HG02938 (cell line): ENCODE measurements around the gene ACAP3.

ENCODE experiments used
- ATAC-seq: cut with Tn5 transposase; IDR thresholded peaks from one replicate; pipeline ENCODE4 v1.9.1; 2021; ENCODE audit warnings: mild to moderate bottlenecking, moderate library complexity; ENCODE audit not compliant: unreplicated experiment

ACAP3 gene

DNA sequence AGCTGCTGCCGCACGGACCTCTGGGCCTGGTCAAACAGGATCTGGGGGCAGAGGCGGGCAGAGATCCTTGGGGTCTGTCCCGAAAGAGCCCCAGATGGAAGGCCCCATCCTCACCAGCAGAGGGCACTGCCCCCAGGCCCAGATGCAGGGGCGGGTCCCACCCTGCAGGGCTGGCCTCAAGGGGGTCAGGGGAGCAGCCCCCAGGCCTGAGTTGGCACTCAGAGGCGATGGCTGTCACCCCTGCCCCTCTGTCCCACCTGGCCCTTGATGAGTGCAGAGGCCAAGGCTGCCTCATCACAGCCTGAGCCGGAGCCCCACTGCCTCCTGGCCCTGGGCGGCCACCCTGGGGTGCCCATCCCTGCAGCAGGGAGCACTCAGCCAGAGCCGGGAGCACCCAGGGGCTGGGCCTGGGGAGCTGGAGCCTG lies 5.7 kb downstream of the ACAP3 start:
- ATAC-seq = no peak

DNA sequence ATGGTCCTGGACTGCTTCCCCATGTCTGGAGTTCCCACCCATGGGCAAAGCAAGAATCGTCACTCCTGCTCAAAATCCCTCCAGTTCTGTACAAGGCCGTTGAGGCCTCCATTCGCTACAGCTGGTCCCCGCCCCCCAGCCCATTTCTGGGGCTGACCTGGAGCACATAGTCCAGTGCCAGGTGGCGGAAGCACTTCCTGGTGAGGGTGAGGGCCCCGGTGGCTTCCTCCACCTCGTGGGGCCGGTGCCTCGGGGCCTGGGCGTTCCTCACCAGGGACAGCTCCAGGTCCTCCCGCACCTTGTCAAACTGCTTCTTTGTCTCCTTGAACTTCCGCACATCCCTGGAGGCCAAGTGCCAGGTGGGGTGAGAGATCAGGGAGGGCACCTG lies 7.4 kb downstream of the ACAP3 start:
- ATAC-seq = no peak

DNA sequence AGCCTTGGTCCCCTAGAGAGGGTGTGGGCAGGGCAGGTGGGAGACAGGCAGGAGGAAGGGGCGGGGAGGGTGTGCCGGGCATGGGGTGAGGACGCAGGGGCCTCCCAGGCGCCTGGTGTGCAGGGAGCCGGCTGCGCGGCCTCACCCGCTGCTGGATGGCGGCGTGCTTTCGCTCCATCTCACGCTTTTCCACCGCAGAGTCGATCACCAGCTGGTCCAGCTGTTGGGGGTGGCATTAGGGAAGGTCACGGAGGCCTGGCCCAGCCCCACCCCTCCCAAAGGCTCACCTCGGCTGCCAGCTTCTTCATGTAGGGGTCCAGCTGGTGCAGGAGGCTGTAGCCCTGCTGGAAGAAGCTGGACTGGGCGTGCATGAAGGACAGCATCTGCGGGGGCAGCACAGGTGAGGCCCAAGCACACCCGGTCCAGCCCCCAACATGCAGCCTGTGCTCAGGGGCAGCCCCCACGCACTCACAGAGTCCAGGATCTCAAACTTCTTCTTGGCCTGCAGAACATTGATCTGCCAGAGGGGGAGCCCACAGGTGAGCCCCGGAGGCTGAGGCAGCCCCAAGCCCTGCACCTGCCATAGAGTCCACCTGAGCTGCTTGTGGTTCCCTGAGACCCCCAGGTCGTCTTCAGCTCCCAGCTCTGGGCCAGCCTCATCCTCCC lies 7.9 kb downstream of the ACAP3 start:
- ATAC-seq = no peak

DNA sequence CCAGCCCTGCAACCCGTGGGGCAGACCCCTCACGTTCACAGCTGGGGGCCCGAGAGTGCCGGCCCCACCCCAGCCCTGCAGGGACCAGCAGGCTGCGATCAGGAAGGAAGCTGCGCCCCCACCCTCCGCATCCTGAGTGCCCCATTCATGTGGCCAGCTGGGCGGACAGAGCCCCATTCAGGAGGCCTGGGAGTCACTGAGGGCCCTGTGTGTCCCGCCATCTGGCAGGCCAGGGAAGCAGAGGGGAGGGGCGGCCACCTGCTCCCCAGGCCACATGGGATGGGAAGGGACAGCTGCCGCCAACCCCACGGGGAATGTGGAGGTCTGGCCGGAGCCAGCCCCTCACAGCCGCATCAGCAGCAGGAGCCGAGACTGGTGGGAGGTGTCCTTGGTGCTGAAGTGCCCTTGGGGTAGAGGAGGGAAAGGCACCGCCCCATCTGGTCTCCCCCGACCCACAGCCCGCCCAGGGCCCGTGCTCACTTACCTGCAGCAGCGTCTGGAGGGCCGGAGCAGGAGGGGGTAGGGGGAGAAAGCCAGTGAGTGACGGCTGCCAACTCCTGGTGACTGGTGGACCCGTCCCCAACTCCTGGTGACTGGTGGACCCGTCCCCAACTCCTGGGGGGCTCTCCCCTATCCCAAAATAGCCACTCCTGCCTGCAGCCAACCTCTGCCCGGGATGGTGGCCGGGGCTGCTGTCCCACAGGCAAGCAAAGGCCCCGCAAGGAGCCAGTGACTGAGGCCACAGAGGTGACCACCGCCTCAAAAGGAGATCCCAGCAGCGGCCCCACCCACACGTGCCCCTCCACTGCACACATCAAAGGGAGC lies 8.7 kb downstream of the ACAP3 start:
- ATAC-seq = no peak

DNA sequence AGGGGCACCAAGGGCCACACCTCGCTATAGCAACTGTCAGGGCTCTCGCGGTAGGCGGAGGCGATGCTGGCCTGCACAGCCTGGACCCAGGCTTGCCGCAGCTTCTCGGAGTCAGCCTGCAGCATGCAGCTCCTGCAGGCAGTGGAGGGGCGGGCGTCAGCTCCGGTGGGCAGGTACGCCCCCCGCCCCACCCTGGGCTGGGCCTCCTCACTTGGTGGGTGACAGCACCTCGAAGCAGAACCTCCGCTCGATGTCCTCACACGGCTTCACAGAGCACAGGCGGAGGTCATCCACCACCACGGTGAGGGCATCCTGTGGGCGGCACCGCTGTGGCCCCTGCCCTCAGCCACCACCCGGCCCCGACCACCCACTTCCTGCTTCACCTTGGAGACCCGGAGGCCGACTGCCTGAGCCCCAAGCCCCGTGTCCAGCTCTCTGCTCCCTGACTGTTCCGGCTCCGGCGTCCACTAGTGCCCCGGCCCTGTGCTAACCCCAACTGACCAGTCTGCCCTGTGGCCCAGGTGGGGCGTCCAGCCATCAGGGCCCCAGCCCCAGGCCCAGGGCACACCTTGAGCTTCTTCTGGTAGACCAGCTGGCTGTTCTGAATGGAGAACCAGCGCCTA lies 9.8 kb downstream of the ACAP3 start:
- ATAC-seq = no peak

DNA sequence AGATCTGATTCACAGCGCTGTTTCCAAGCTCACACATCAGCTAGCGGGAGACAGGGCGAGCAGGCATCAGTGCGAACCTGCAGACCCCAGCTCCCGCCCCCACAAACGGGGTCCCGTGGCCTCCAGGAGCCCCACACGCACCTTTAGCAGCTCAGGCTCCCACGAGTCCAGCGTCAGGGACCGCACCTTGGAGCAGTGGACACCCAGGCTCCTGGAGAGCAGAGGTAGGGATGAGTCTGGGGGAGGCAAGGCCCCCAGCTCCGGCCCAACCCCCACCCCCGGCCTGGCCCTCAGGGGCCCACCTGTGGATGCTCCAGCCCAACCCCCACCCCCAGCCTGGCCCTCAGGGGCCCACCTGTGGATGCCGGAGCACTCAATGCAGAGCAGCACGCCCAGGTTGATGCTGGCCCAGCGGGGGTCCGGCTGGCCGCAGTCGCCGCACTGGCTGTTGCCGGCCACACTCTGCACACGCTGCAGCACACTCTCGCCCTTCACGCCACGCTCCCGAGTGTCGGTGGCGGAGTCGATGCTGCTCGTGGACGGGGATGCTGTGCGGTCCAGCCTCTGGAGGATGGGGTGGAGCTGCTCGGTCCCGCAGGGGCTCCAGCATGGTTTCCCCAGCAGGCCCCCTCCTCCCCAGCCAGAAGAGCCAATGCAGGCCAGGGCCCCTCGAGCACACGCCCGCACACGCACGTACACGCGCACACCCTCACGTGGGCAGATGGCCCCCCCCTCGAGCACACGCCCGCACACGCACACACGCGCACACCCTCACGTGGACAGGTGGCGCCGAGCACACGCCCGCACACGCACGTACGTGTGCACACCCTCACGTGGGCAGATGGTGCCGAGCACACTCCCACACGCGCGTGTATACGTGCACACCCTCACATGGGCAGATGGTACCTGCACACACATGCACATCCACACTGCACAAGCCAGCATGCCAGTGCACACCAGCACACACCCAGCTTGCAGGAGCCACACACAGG lies 11.4 kb downstream of the ACAP3 start:
- ATAC-seq = no peak

DNA sequence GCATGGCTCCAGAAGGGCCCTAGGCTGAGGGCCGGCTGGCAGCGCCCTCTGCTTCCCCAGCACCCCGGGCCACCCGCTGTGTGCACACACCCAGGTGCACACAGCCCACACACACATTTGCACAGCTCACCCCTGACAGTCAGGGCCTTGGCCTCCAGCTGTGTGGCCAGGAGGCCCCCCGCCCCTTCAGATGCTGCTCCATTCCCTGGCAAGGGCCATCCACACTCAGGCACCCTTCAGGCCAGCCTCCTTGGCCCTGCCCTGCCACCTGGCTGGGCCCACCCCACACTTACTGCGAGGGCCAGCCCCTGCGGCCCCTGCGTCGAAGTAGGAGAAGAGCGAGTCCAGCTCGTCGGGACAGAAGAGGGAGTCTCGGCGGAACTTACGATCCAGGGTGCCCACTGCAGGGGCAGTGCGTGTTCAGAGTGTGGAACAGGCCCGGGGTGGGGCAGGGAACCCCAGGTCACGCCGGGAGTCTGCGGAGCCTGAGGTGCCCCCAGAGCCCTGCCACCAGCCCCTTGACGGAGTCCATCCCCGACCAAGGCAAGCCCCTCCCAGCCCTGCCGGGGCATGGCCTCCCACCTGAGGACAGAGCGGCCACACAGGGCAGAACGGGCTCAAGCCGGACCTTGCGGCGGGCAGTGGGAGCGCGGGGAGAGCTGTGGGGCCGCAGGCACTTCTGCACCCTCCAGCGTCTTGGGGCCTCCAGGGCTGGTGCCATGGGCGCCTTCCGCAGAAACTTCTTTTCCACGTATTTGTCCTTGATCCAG lies 12.4 kb downstream of the ACAP3 start:
- no peak for ATAC-seq

DNA sequence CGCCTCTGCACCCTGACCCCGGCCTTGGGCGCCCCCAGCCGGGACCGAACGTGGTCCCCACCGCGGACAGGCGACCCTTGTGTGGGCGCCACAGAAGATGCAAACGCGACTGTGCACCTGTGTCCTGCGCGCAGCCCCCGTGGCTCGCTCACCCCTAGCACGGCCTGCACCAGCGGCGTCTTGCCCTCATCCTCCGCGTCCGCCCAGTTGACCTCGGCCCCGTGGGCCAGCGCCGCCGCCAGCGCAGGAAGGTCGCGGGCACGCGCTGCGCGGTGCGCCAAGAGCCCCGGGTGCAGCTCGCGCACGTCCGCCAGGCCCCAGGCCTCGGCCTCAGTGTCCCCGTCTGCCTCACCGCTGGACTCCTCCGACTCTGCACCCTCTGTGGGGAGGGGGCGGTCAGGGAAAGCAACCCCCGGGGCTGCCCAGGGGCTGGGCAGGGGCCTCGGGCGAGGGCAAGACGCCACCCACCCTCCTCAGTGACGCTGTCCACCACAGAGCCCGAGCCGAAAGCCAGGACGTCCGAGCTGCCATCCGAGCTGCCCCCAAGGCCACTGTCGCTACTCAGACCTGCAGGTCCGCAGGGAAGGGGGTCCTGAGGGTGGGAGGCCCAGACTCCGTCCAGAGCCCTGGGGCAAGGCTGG lies 13.4 kb downstream of the ACAP3 start:
- ATAC-seq = no peak

DNA sequence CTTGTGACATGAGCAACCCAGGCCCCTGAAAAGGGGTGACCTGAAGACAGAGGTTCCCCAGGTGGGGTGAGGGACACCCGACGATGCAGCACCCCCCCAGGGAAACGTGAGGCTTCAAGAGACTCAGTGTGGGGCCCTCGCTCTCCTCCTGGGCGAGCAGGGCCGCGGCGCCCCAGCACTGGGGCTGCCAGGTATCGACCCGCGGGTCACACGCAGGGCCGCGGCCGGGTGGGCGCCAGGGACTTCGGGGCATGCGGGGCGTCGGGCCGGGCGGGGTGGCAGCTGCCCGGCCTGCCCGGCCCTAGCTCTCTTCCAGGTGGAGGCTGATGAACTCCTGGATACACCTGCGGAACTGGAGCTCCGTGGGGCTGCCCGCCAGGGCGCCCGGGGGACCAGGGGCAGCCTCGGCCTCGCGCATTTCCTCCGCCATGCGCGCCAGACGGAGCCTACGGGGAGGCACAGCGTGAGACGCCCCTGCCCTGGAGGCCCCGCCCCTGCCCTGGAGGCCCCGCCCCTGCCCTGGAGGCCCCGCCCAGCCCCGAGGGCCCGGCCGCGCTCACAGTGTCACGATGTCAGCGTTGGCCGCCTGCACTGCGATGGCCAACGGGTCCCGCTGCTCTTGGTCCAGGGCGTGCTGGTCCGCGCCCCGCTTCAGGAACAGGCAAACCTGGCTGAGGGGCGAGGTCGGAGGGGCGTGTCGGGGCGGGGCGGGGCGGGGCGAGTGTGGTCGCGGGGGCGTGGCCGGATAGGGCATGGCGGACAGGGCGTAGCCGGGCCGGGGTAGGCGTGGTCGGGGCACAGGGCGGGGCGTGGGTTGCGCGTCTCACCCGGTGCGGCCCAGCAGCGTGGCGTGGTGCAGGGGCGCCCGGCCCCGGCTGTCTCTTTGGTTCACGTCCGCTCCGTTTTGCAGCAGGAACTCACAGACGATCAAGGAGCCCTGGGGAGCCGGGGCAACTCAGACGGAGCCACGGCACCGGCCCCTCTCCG lies 14.2 kb downstream of the ACAP3 start:
- no peak for ATAC-seq

DNA sequence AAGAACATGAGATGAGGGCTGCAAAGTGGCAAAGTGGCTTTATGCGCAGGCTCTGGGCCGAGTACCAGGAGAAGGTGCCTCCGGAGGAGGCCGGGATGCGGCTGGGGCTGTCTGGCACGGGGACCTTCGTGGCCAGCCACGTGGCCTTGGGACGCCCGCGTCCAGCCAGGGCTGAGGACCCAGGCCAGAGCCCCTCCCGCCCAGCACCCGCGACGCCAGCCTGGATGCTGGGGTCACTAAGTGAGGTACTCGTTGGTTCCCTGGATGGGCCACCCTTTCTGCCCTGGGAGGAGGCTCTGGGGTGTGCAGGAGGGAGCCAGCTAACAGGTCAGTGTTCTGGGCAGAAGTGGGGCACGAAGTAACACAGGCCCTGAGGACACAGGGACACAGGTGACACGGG lies 14.9 kb downstream of the ACAP3 start:
- ATAC-seq = no peak

DNA sequence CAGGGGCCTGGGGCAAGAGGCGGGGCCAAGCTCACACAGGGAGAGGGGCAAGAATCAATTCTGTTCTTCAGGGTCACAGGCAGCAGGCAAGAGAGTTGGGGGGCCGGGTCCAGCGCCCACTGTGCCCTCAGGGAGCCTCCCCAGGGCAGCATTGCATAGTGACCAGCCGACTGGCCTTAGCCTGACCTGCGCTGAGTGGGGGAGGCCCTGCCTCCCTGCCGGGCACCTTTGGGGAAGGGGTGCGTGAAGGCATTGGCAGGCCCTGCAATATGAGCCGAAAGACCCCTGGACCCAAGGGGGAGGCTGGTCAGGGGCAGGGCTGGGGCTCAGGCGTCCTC lies 15.3 kb downstream of the ACAP3 start:
- no peak for ATAC-seq

DNA sequence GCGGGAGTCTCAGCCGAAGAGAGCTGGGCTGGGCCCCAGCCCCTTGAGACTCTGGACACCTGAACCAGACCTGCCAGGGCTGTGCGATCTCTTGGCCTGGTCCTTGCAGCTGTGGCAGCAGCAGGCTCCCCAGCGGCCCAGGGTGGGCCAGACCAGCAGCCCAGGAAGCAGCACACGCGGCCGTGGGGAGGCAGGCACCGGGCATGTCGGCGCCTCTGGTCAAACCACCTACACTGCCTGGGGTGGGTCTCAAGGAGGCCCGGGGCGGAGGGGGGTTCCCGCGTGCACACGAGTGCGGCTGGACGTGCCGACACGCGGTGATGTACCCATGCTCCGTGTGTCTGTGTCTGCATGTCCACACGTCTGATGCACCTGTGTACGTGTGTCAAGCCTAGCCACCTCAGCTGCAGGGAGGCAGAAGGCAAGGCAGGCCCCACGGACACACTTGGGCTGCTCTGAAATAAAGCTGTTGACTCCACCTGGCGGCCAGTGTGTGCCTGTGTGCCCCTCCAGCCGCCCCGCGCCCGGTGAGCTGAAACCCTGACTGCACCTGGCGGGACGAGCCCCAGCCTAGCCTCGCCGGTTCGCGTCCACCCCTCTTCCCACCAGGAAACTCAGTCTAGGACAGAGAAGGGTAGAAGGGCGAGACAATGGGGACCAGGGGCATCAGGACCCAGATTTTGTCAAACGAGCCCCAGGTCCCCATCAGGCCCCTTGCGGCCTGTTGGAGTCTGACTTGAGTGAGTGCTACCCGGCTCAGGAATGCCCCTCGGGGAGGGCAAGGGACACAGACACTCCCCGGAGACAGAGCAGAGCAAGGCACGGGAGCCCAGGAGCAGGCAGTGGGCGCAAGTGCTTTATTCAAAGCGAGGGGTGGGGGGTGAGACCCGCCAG lies 15.9 kb downstream of the ACAP3 start:
- no peak for ATAC-seq

DNA sequence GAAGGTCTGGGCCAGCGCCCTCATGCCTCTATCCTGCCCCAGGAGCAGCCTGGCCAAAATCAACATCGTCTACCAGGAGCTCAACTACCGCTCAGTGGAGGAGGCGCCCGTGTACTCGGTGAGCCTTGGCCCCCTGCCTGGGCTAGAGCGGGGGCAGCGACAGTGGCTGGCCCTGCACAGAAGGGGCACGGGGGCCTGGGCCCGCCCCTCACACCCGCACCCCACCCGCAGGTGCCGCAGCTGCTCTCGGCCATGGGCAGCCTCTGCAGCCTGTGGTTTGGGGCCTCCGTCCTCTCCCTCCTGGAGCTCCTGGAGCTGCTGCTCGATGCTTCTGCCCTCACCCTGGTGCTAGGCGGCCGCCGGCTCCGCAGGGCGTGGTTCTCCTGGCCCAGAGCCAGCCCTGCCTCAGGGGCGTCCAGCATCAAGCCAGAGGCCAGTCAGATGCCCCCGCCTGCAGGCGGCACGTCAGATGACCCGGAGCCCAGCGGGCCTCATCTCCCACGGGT lies 16.7 kb downstream of the ACAP3 start:
- ATAC-seq = no peak

DNA sequence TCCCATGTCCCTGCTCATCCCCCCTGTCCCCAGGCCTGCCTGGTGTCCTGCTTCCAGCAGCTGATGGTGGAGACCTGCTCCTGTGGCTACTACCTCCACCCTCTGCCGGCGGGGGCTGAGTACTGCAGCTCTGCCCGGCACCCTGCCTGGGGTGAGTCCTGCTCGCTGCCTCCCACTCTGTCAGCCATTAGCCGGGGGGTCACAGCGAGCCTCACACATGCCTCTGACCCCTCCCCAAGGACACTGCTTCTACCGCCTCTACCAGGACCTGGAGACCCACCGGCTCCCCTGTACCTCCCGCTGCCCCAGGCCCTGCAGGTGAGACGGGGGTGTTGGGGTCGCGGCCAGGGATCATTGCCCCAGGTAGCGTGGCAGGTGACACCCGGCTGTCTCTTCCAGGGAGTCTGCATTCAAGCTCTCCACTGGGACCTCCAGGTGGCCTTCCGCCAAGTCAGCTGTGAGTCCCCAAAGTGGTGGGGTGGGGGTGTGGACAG lies 17.4 kb downstream of the ACAP3 start:
- no peak for ATAC-seq

DNA sequence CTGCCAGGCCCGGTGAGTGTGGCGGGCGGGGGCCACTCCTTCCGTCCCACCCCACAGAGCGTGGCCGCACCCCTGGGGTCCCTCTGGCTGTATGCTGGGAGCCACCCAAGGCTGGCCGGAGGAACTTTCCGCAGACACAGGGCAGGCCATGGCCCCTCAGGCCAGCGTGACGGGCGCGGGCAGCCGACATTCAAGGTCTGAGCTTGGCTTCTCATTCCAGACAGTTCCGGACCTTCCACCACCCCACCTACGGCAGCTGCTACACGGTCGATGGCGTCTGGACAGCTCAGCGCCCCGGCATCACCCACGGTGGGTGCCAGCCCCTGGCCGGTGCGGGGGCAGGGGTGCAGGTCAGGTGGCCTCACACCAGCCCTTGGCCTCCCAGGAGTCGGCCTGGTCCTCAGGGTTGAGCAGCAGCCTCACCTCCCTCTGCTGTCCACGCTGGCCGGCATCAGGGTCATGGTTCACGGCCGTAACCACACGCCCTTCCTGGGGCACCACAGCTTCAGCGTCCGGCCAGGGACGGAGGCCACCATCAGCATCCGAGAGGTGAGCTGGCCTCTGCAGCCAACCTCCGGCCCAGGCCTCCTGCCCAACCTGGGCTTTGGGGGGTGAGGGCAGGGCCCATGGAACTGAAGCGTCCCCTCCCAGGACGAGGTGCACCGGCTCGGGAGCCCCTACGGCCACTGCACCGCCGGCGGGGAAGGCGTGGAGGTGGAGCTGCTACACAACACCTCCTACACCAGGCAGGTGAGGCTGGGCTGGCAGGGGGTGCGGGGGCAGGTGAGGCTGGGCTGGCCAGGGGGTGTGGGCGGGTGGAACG lies 20.2 kb downstream of the ACAP3 start:
- ATAC-seq = no peak
